ENCODE data around the gene TRPV2.

TRPV2 gene

DNA sequence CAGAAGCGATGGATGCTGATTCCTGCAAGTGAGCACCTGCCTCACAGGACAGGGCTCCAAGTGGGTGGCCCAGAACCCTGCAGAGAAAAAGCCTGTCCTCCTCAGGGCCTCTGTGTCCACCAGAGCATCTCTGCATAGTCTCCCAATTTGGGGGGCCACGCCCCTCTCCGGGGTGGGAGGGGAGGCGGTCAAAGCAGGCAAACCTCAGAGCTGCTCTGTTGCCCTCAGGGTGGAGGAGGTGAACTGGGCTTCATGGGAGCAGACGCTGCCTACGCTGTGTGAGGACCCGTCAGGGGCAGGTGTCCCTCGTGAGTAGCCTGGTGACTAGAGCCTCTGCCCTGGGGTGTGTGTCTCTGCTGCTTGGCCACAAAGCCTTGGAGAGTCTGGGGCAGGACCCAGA lies 19.3 kb downstream of the TRPV2 start:
- peak overlapping the region in 2 of 21 experiments; percentile 21 to 34 for H3K27ac ChIP-seq
- no peak overlapping the region for H3K4me3 ChIP-seq

DNA sequence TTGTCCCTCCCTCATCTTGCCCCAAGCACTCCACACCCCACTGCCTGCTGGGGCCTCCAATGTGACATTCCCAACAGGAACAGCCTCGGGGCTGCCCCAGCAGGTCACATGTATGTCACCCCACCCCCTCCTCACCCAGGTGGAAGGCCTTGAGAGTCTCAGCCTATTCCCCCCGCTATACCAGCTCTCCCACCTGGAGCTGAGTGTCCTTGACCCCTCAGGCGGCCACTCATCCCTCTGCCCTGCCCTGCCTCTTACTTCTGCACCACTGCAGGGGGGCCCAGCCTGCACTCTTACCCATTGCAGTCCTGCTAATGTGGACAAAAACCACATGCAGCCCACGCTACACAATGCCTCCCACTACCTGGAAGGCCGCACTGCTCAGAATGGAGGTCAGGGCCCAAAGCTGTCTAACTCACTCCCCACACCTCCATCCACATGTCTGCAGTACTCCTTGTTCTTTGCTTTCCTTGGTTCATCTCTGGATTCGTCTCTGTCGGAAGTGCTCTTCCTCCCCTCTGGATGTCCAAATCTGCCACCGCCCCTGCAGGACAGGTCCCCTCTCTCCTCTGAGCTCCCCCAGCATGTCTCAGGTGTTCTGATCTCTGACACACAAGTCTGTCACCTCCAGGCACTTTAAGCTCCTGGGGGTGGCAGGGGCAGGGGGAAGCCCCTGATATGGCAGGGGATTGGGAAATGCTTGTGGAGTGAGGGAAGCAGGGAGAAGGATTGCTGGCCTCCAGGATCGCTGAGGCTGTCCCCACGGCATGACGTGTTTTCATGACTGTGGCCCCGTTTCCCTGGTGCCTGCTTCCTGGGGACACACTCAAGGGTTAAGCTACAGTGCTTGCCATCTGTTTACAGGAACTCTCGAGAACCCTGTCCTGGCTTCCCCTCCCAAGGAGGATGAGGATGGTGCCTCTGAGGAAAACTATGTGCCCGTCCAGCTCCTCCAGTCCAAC lies 20.8 kb downstream of the TRPV2 start:
- peak overlapping the region in 1 of 21 experiments; percentile 7 for H3K27ac ChIP-seq
- H3K4me3 ChIP-seq, result no peak overlapping the region

DNA sequence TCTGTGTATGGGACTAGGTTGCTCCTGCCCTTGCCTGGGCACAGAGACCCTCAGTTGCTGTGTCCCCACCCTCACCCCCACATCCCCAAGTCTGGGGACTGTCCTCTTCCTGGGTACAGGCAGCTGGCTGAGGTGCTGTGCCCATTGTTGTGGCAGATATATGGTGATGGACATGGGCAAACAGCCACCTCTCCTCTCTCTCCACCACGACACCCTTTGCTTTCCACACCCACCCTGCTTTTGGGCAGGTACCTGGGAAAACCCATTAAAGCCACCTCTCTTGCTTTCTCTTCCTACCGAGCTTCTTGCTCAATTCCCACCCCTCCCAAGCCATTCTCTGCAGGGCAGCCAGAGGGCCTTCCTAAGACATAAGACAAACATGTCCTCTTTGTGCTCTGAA lies 21.7 kb downstream of the TRPV2 start:
- H3K4me3 ChIP-seq, result no peak overlapping the region
- H3K27ac ChIP-seq, result peak overlapping the region in 1 of 21 experiments; percentile 7

DNA sequence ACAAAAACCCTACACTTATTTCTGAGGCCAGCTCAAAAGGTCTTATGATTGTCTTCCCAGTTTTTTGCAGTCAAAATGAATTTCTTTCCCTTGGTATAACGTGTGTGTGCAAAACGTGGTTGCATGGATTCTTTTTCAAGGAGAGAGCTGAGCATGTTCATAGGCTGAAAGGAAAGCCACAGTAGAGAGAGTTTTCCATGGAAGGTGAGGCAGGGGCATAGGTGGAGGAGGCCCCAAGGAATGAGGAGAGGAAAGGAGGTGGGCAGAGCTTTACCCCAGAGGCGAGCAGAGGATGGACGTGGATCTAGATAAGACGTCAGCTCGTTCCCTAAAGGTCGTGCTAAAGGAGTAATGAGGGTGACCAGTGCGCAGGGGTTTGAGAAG lies 22.8 kb downstream of the TRPV2 start:
- H3K27ac ChIP-seq, result peak overlapping the region in 20 of 21 experiments; percentile 38 to 96 (median 83)
- H3K4me3 ChIP-seq, result peak overlapping the region; percentile 65 to 97 (median 92)

DNA sequence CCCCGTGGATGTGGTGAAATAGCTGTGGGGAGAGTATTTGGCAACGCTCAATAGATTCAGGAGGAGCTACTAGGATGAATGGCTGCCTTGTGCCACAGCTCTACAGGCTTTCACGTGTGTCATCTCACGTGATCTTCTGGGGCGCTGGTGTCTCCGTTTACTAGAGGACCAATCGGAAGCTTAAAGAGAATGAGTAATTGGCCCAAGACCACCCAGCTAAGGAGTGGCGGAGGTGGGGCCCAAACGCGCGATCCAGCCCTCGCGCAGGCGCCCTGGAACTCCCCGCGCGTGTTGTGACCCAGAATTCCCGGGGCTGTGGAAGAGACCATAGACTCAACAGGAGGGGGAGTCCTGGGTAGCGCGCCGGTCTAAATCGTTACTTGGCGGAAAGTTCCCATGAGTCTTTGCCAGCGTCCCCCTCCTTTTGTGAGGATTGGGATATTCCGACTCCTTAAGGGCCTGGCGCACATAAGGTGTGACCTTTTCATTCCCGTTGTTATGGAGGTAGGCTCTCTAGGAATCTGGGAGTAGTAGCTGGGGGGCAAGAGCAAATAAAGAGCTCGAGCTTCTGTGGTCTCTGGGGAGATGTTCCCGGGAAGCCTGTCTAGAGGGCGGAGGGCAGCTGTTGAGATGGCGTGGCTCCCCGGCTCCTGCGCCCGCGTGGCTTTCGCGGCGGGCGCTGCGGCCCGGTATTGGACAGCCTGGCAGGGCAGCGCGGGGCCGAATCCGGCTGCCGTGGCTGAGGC lies 23.4 kb downstream of the TRPV2 start:
- peak overlapping the region; percentile 65 to 97 (median 92) for H3K4me3 ChIP-seq
- peak overlapping the region; percentile 71 to 97 (median 92) for H3K27ac ChIP-seq

DNA sequence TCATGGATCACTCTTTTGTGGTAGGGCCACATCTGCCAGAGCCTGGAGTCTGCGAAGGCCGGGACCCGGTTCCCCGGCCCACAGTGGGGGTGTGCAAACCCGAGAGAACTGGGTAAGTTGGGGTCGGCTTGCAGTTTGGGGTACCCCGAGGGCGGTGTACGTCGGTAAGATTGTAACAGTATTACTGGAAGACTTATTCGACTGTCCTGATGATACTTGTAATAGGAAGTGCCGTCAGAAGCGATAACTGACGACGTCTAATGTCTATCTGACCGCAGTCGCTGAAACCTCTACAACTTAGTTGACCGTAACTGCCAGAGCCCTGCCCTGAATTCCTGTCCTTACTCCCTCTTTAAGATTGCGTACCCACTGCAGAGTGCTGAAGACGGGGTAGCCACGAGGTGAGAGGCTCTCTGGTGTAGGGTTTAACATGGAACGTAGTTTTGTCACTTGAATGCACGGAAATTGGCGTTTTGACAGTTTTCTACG lies 24.0 kb downstream of the TRPV2 start:
- H3K27ac ChIP-seq, result peak overlapping the region; percentile 71 to 97 (median 92)
- peak overlapping the region; percentile 65 to 97 (median 92) for H3K4me3 ChIP-seq

DNA sequence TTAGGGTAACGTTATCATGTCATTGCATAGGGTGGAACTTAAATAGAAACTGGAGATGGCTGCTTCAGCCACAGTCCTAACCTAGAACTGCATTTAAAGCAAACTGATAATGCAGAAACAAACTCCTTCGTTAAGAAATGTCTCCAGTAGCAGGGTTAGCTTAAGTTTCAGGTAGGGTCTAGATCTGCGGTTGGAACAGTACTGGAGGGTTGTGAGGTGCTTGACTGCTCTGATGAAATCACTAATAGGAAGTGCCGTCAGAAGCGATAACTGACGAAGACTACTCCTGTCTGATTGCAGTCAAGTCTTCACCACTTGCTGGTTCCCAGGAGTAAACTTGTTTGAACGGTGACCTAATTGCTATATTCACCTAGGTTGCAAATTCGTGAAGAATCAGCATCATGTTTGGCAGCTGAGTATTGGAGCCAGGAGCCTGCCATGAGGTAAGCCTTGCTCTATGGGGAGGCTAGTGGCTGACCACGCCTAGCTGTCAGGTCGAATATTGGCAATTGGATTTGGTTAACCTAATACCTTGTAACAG lies 24.5 kb downstream of the TRPV2 start:
- H3K27ac ChIP-seq, result peak overlapping the region in 20 of 21 experiments; percentile 71 to 97 (median 92)
- H3K4me3 ChIP-seq, result peak overlapping the region; percentile 65 to 97 (median 92)

DNA sequence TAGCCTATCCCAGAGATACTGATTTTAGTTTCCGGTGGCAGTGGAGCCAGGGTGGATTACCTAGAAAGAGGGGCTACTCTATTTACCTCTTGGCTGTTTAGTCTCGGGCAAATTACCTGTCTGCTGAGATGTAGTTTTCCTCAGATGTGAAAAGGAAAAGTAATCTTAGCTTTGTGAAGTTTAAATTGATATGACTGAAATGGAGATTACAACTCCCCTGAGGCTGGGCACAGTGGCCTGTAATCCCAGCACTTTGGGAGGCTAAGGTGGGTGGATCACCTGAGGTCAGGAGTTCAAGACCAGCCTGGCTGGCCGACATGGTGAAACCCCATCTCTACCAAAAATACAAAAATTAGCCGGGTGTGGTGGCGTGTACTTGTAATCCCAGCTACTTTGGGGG lies 25.0 kb downstream of the TRPV2 start:
- peak overlapping the region; percentile 65 to 97 (median 92) for H3K4me3 ChIP-seq
- H3K27ac ChIP-seq, result peak overlapping the region in 18 of 21 experiments; percentile 8 to 97 (median 92)

DNA sequence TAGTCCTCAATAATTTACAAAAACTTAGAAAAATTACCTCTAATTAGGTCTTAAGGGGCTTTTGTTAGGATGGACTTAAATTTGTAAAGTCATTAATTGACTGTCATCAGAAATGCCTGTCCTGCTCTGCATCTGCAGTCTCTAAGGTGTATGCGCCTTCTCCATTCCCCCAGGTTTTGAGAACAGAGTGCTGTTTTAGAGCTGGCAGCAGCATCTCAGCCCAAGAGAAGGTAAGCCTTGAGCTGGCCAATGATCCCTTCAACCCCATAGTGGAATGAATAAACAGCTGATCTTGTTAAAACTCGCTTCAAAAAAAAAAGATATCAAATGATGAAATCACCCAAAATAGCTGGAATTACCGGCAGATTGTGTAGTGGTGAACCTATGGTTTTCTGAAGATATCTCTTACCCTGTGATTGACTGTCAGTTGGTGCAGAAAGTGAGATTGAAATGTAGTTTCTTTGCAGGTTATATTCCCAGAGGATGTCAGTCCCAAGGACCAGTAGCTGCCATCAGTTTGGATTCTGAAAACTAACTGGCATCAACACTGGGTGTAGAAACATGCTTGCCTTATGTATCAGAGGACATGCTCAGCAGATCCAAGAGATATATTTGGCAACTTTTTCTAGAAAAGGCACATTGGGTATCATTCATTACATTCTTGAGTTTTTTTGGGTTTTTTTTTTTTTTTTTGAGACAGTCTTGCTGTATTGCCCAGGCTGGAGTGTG lies 25.7 kb downstream of the TRPV2 start:
- peak overlapping the region in 9 of 21 experiments; percentile 8 to 97 (median 95) for H3K27ac ChIP-seq
- H3K4me3 ChIP-seq, result peak overlapping the region in 4 of 7 experiments; percentile 68 to 97 (median 86)

DNA sequence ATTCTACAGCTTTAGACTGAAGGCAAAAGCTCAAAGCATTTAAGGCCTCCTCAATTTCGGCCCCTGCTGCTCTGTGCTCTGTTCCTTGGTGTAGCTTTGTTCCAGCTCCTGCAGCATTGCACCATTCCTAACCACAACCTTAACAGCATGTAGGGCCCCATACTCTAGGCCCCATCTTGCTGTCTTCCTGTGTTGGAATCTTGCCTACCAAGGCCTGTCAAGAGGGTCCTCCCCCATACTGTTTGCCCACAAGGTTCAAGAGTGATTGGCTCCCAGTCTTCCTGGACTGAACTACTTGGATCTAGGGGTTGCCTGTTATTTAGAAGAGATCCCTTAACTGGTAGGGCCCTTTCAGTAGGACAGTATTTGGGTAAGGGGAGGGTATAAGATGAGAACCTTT lies 26.8 kb downstream of the TRPV2 start:
- Histone ChIP-seq H3K27ac (peak overlapping the region in 5 of 21 experiments; percentile 12 to 35 (median 16)), H3K4me3 (no peak overlapping the region)

DNA sequence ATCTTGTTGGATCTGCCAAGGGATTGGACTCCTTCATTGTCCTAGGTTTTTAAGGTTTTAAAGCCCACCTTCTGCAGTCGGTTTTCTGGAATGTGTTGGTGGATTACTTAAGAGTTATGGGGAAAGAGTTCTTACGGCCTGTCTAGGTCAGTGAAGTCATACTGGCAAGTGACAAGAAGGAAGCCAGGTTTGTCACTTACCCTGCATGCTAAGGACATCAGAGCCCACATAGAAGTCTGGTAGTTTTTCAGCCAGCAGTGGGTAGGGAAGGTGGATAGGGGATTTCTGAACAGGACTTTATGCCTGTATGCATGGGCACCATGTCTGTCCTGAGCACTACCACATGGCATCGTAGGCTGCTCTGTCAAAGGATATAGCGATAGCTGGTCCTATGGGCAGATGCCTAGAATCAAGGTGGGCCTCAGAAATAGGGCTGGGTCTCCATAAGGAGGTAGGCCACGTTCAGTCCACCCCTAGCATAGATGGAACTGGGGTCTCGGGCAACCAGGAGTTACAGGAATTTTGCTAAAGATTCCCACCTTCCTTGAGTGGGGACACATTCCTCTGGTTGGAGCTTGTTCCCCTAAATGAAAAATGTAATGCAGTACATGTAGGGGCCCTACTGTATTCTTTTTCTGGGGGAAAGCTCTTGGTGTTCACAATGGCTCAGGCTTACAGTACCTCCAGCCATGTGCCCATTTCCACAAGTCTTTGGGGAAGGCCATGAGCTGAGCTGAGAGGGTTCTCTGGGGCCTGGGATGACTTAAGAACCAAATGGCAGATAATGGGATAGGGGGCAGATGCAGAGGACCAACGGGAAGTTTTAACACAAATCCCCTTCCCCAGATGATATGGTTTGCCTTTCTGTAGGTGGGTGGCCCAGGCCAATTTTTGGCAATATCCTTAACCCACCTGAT lies 27.5 kb downstream of the TRPV2 start:
- peak overlapping the region in 4 of 21 experiments; percentile 12 to 35 (median 15) for H3K27ac ChIP-seq
- H3K4me3 ChIP-seq, result no peak overlapping the region

DNA sequence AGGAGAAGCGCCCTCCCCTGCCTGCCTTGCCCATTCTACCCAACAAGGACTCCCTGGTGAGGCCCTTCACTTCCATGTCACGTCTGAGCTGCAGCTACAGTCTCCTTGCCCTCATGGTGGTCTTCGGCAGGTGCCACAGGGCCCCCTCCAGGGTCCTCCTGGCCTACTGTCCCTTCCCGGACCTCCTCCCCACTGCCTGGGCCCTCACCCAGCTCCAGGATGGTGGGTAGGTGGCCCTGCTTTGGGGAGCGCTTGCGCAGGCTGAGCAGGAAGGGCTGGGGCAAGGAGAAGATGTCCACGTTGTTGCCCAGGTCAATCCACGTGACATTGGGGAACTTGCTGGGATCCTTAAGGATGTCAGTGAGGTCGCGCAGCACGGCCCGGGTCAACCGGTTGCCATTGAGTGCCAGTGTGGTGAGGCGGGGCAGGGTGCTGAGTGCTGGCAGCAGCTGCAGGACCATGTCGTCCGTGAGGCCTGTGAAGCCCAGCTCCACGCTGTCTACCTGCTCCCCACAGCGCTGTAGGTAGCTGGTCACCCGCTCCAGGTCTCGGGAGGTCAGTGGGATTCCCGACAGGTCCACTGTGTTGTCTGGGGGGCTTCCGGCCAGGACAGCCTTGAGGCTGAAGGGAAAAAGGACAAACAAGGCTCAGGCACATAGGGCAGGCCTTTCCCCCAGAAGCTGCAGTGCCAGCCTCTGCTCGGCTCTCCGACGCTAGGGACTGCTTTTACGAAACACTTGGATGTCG lies 28.3 kb downstream of the TRPV2 start:
- Histone ChIP-seq H3K4me3 (no peak overlapping the region), H3K27ac (no peak overlapping the region)

DNA sequence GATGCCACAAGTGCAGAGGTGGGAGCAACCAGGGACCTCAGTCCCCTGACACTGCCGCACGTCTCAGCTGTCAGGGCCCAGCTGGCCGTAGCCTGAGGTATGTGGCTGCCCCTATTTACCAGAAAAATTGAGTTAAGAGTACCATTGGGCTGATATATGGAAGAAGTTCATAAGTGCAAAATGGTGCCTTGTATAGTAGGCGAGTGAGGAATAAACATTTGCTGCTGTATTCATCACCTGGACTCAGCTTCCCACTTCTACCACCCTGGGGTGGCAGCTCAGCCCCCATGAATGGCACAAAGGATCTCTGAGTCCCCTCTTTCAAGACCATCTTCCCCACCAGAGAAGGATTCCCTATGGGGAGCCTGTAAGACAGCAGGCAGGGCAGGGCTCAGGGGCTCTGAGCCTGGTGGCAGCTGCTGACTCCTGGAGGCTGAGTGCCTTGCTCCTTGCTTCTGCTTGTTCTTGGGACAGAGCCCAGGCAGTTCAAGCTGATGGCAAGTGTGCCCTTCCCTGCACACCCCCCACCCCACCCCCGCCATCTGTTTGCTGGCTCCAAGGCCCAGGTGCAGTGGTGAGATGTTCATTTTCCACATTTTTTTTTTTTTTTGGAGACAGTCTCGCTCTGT lies 29.0 kb downstream of the TRPV2 start:
- H3K4me3 ChIP-seq, result no peak overlapping the region
- H3K27ac ChIP-seq, result no peak overlapping the region

DNA sequence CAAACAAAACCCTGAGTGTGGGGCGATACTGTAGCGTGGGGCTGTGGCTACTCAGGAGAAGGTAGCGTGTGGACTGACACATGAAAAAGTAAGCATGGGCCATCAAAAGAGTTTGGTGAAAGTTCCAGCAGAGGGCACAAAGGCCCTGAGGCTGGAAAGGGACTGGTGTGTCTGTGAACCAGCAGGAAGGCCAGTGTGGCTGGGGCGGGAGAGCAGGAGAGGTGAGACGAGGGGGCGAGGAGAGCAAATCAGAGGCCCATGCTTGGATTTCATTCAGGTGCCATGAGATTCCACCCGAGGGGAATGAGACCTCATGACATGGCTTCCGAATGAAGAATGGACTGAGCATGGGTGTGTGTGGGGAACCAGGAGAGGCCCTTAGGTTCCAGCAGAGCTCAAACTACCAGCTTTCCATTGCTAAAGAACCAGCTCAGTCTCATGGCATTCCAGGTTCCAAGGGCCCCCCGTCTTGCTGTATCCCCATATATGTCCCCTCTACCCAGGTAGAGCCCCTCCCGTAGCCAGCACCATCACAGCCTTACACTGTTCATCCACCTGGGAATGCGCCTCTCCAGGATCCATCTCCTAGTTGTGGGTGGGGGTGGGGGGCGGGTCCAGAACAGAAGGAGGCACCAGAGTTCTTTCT lies 31.1 kb downstream of the TRPV2 start:
- Histone ChIP-seq H3K27ac (no peak overlapping the region), H3K4me3 (no peak overlapping the region)

DNA sequence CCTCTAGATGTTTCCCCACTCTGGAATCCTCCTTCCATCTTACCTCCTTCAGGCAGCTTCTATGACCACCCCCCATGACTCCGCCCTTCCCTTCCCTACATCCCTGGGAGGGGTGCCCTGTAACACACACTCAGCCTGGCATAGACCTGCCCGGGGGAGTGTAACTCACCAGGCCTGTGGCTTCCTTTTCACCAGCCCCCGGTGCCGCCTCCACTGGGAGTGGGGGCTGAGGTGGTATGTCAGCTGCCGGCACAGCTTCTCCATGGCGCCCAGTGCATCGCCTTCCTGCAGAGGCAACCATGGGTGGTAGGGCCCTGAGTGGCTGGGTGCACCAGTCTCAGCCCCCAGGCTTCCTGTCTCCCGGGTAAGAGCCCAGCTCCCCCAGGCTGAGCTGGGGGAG lies 32.3 kb downstream of the TRPV2 start:
- Histone ChIP-seq H3K4me3 (no peak overlapping the region), H3K27ac (no peak overlapping the region)

DNA sequence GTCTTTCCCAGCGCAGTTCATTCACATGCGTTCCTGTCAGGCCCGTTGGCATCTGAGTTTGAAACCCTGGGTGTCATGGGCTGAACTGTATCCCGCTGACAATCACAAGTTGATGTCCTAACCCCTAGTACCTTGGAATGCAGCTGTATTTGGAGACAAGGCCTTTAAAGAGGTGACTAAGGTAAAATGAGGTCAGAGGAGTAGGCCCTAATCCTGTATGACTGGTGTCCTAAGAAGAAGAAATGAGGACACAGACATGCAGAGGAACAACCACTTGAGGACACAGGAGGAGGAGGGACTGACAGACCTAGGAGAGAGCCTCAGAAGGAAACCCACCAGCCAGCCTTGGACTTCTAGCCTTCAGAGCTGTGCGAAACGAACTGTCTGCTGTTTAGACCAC lies 33.1 kb downstream of the TRPV2 start:
- Histone ChIP-seq H3K27ac (no peak overlapping the region), H3K4me3 (no peak overlapping the region)

DNA sequence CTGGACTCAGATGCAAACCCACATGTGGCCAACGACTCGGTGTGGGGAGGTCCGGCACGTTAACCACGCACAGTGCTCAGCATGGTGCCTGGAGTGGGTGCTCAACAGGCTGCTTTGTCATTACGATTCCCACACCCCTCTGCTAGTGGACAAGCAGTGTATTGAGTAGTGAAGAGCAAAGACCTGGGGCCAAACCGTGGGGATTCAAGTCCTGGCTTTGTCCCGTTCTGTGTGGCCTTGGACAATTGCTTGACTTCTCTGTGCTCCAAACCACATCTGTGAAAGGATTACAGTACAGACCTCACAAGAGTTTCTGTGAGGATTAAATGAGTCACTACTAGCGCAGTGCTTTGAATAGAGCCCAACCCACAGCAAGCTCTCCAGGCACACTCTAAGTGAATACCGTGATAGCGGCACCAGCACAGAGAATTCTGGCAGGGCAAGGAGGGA lies 33.8 kb downstream of the TRPV2 start:
- no peak overlapping the region for H3K27ac ChIP-seq

More for the DNA sequence above, 33.8 kb downstream of the TRPV2 start:
- H3K4me3 ChIP-seq, result no peak overlapping the region
